HAP-1 (cell line): ENCODE data around the gene NFS1.
"Not testable (repeated sequence)": the region's sequence is repeated elsewhere in the genome, so short reads cannot be mapped to it uniquely, and the experiment has no call there.

Experiments used
- DNase-seq, 2 experiments: peaks; one replicate each; pipeline ENCODE4 v3.0.0-alpha.2; 2016 to 2020; ENCODE audit warnings: low spot score in 2 of 2
- H3K27me3 ChIP-seq: fragments of 250-450 bp; sonication (Bioruptor Pico); 2 replicates; pipeline ENCODE4 v1.5.1; 2020; ENCODE audit warnings: low read depth, mild to moderate bottlenecking, moderate library complexity
- H3K36me3 ChIP-seq: fragments of 250-450 bp; sonication (Bioruptor Pico); replicated peaks from 2 replicates; pipeline ENCODE4 v1.5.1; 2020; ENCODE audit warnings: mild to moderate bottlenecking
- H3K4me1 ChIP-seq: fragments of 250-450 bp; sonication (Bioruptor Pico); 2 replicates; pipeline ENCODE4 v1.5.1; 2020; ENCODE audit warnings: mild to moderate bottlenecking
- H3K4me3 ChIP-seq: fragments of 250-450 bp; sonication (Bioruptor Pico); 2 replicates; pipeline ENCODE4 v1.5.1; 2020; ENCODE audit warnings: mild to moderate bottlenecking, moderate library complexity
- H3K9me3 ChIP-seq: fragments of 250-450 bp; sonication (Bioruptor Pico); 2 replicates; pipeline ENCODE4 v1.5.1; 2020; ENCODE audit warnings: mild to moderate bottlenecking, moderate library complexity
- in situ Hi-C: fragments of 300-500 bp; cut with MboI; formaldehyde crosslinking; loops from 3 replicates; pipeline ENCODE4 v1.14.3; 2020; ENCODE audit warnings: low sequenced_read_pairs, inconsistent platforms, mixed read lengths

NFS1 gene

DNA sequence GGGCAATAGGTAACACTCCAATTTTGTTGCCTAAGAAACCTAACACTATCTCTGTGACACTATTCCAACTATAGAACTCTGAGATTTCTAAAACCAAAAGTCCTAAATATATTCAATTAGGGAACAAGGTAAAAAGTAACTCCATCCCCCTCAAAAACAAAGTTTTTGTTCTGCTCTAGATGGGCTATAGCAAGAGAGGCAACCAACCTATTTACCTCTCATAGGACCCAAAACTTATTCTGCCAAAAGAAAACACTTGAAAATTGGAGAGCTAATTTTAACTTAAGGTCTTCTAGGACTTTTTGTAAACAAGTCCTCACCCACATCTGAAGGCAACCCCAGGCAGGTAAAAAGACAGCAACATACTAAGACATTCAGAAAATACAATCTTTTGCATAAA is 35.2 kb upstream of the NFS1 start:
- Histone ChIP-seq H3K9me3 (no peaks in the 10 kb centered on the region), H3K36me3 (peaks cover 99% of the 10 kb centered on the region), H3K4me1 (peaks cover 33% of the 10 kb centered on the region), H3K4me3 (no peak overlapping the region), H3K27me3 (no peaks in the 10 kb centered on the region)
- in situ Hi-C loops: no loop called here
- DNase-seq: no peak

DNA sequence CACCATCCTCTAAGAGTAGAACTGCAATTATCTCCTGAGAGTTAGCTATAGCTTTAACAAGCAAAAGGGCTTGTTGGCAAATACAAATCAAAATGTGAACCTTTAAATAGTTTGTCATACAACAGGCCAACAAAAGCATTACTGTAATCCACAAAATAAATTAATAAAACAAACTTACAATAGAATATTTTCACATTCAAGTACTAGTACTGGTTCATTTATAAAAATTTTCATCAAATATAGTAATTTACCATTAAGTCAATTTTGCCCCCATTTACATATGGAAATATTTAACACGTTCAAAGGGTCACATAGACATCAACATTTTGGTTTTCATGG is 33.5 kb upstream of the NFS1 start:
- no peaks in the 10 kb centered on the region for H3K9me3 ChIP-seq
- DNase-seq: no peak
- peaks cover 24% of the 10 kb centered on the region for H3K4me1 ChIP-seq
- no peaks in the 10 kb centered on the region for H3K27me3 ChIP-seq
- no peak overlapping the region for H3K4me3 ChIP-seq
- in situ Hi-C loops: no loop called here
- H3K36me3 ChIP-seq: peaks cover 100% of the 10 kb centered on the region

GRCh38 chr20:35731862-35732643 is 32.9 kb upstream of the NFS1 start:
- no peak for DNase-seq
- in situ Hi-C loops: no loop called here
- no peaks in the 10 kb centered on the region for H3K9me3 ChIP-seq
- no peaks in the 10 kb centered on the region for H3K27me3 ChIP-seq
- peaks cover 98% of the 10 kb centered on the region for H3K36me3 ChIP-seq
- peaks cover 24% of the 10 kb centered on the region for H3K4me1 ChIP-seq
- no peak overlapping the region for H3K4me3 ChIP-seq

- no peaks in the 10 kb centered on the region for H3K9me3 ChIP-seq
- peaks cover 23% of the 10 kb centered on the region for H3K4me1 ChIP-seq
- no peak for DNase-seq
- H3K4me3 ChIP-seq: no peak overlapping the region
- H3K27me3 ChIP-seq: no peaks in the 10 kb centered on the region
- H3K36me3 ChIP-seq: peaks cover 98% of the 10 kb centered on the region
- in situ Hi-C loops: no loop called here
These were observed 32.3 kb upstream of the NFS1 start for GRCh38 chr20:35731469-35731788.

- Histone ChIP-seq H3K4me1 (peaks cover 17% of the 10 kb centered on the region), H3K27me3 (no peaks in the 10 kb centered on the region), H3K9me3 (no peaks in the 10 kb centered on the region), H3K36me3 (peaks cover 98% of the 10 kb centered on the region), H3K4me3 (no peak overlapping the region)
- in situ Hi-C loops: no loop called here
- DNase-seq: no peak
These were observed 31.7 kb upstream of the NFS1 start for GRCh38 chr20:35730583-35731468.

DNA sequence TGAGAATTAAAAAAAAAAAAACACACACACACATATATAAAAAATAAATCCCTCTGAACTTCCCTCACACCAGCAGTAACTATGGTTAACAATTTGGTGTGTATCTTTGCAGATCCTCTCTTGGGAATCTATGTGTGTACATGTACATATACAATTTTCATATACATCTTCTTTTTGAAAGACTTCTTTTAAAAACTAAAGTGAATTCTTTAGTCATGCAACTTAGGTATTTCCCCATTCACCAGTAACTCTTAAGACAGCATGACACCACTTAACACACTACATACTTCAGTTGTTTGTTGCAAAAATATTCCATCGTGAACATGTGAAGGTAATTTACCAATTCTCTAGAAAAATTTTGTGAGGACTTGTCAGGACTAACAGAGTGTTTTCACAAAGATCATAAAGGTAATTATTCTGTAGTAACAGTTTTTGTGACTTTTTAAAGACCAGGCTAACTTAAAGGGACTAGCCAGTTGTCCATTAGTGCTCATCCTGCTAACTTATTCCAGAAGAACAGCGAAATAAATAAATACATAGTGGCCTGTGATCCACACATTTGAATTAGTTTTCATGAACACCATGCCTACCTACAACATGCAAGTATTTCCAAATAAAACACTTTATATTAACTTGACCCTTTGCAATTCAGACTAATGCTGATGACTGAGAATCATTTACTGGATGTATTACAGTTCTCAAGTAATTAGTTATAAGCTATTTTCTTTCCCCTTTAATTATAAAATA is 30.9 kb upstream of the NFS1 start:
- H3K27me3 ChIP-seq: no peaks in the 10 kb centered on the region
- H3K4me1 ChIP-seq: peaks cover 15% of the 10 kb centered on the region

DNA sequence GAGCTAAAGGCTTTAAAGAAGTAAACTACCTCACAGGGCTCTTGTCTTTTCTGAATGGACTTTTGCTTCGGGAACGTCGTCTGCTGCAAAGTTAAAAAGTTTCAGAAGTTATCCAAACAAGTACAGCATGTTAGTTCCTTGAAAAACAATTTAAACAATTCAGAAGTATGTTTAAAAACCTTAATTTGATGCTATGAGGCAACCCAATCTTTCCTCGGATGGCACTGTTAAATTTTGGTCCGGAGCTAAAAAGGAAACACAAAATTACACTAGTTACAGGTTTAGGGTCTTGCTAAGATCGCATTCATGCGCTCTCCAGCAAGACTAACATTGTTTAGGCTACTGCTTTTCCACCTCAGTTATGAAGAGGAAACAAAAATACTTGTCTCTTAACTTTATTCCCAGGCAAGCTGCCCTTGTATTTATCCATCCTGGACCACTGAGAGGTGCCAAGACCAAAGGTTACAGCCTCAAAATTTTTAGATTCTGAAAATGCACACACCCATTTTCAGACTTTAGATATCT is 30.2 kb upstream of the NFS1 start:
- H3K27me3 ChIP-seq: no peaks in the 10 kb centered on the region
- peaks cover 15% of the 10 kb centered on the region for H3K4me1 ChIP-seq
- peaks cover 98% of the 10 kb centered on the region for H3K36me3 ChIP-seq
- no peaks in the 10 kb centered on the region for H3K9me3 ChIP-seq
- no peak overlapping the region for H3K4me3 ChIP-seq
- no peak for DNase-seq
- in situ Hi-C loops: no loop called here

More for the DNA sequence above, 30.9 kb upstream of the NFS1 start:
- in situ Hi-C loops: no loop called here
- Histone ChIP-seq H3K9me3 (no peaks in the 10 kb centered on the region), H3K4me3 (no peak overlapping the region), H3K36me3 (peaks cover 98% of the 10 kb centered on the region)
- no peak for DNase-seq

DNA sequence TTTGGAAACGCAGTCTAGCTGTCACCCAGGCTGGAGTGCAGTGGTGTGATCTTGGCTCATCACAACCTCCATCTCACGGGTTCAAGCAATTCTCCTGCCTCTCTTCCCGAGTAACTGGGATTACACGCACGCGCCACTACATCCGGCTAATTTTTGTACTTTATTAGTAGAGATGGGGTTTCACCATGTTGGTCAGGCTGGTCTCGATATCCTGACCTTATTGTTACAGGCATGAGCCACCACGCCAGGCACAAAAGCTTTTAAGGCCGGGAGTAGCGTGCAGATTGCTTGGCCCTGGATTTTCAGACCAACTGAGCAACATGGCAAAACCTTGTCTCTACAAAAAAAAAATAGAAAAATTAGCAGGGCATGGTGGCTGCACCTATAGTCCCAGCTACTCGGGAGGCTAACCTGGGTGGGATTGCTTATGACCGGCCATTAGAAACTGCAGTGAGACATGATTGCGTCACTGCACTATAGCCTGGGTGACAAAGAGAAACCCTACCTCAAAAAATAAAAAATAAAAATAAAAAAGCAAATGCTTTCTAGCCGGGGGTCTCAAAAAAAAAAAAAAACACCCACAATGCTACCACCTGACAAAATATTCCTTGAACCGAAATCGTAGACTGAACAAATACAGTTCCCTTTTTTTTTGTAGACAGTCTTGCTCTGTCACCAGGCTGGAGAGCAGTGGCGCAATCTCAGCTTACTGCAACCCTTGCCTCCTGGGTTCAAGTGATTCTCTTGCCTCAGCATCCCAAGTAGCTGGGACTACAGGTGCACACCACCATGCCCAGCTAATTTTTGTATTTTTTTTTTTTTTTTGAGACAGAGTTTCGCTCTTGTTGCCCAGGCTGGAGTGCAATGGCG is 27.9 kb upstream of the NFS1 start:
- Histone ChIP-seq H3K36me3 (peaks cover 96% of the 10 kb centered on the region), H3K9me3 (no peaks in the 10 kb centered on the region)

GRCh38 chr20:35724321-35725230 is 25.4 kb upstream of the NFS1 start:
- Histone ChIP-seq H3K9me3 (no peaks in the 10 kb centered on the region), H3K27me3 (no peaks in the 10 kb centered on the region), H3K4me3 (no peak overlapping the region), H3K4me1 (no peaks in the 10 kb centered on the region), H3K36me3 (peaks cover 96% of the 10 kb centered on the region)
- in situ Hi-C loops: no loop called here
- no peak for DNase-seq

More for the DNA sequence above, 27.9 kb upstream of the NFS1 start:
- in situ Hi-C loops: no loop called here
- H3K27me3 ChIP-seq: no peaks in the 10 kb centered on the region
- DNase-seq: no peak
- peaks cover 15% of the 10 kb centered on the region for H3K4me1 ChIP-seq
- no peak overlapping the region for H3K4me3 ChIP-seq

GRCh38 chr20:35723652-35724320 is 24.6 kb upstream of the NFS1 start:
- H3K4me3 ChIP-seq, H3K27me3 ChIP-seq, H3K4me1 ChIP-seq, H3K9me3 ChIP-seq, in situ Hi-C loops, DNase-seq: not testable (repeated sequence)
- H3K36me3 ChIP-seq: peaks cover 96% of the 10 kb centered on the region

GRCh38 chr20:35723275-35723639 is 24.1 kb upstream of the NFS1 start:
- in situ Hi-C loops, H3K9me3 ChIP-seq, H3K4me3 ChIP-seq, DNase-seq, H3K4me1 ChIP-seq, H3K27me3 ChIP-seq: not testable (repeated sequence)
- H3K36me3 ChIP-seq: peaks cover 96% of the 10 kb centered on the region

DNA sequence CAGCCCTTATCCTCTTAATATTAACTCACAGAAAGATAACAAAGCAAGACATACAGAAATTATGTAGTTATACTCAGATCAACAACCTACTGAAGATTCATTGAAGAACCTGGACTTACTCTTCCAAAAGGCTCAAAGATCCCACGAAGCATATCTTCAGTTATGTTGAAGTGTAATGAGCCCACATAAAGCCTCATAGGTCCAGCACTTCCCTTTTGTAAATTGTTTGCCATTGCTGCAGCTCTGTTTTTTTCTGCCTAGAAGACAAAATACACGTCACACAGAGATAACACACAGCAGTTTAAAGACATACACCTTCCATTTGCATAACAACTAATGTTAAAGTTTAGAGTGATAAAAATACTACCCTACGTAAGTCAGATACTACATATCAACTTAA is 22.5 kb upstream of the NFS1 start:
- DNase-seq: no peak
- H3K9me3 ChIP-seq: no peaks in the 10 kb centered on the region
- no peaks in the 10 kb centered on the region for H3K4me1 ChIP-seq
- peaks cover 99% of the 10 kb centered on the region for H3K36me3 ChIP-seq
- H3K4me3 ChIP-seq: no peak overlapping the region
- in situ Hi-C loops: no loop called here
- no peaks in the 10 kb centered on the region for H3K27me3 ChIP-seq
